Measurements from ENCODE around the gene SLC6A11. TPM values are rescaled to one million over a fixed set of nuclear protein-coding genes. Genes with fewer than 3 reads are reported as not detected.

Gene SLC6A11
- total RNA-seq (2014; rRNA removed; shearing (Covaris generic)), result not detected in 2 replicates

GRCh38 chr3:10816019-10816862, at the start of gene SLC6A11:
SLC6A11 (plus strand) TSS chr3:10816228; CDS start chr3:10816266, 38 bp downstream.
- DNase-seq (ENCODE audit: low read depth), result no peak

- no peak for DNase-seq (ENCODE audit: low read depth)
Observed at GRCh38 chr3:10768708-10769394, 47.2 kb upstream of the SLC6A11 start.

- no peak for DNase-seq (ENCODE audit: low read depth)
Observed at GRCh38 chr3:10770547-10770946, 45.5 kb upstream of the SLC6A11 start.

DNA sequence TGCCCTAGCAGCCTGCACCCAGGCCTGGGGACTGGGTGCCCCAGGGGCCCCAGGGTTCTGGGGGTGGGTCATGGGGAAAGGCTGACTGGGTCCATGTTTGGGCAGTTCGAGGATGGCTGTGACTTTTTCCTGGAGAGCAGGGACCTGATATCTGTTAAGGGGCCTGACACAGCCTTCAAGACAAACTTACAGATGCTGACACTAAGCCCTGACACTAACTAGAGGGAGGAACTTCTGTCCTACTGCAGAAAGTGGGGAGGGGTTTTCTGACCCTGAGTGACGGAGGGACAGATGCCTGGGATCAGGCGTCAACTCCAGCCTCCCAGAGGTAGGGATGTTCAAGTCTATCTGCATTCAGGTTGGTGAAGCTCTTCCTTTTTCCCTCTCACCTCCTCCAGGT, 45.0 kb upstream of the SLC6A11 start:
- no peak for DNase-seq (ENCODE audit: low read depth)

DNA sequence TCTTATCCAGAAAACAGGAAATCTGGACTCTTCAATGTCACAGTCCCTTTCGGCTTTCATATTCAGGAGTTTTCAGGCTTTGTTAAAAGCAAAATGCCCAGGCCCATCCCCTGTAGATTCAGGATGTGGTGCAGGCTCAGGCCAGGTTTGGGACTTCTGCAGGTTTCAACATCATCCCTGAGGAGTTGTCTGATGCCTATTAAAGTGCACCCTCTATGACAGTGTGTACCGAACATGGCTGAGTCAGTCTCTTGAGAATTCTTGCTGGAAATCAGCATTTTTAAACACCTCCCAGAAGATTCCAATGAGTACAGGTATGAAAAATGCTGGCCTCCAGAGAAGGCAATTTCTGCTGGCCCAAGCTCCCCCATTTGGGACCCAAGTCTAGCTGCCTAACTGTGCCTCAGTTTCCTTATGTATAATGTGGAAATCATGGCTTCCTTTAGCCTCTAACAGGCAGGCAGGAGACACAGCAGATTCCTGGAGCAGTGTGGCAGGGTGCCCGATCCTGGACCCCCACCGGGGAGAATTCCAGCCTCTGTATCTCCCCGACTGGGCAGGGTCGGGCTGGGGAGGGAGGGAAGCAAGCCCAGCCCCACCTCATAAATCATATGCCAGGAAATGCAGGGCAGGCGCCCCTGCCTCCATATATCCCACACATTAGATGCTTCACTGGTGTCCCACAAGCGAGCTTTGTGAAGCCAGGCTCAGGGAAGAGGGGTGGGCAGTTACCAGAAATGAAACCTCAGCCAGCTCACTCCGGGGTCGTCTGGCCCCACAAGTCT, 44.4 kb upstream of the SLC6A11 start:
- no peak for DNase-seq (ENCODE audit: low read depth)

- DNase-seq (ENCODE audit: low read depth), result no peak
Observed at GRCh38 chr3:10772271-10773161, 43.5 kb upstream of the SLC6A11 start.

GRCh38 chr3:10774129-10774670, 41.8 kb upstream of the SLC6A11 start:
- no peak for DNase-seq (ENCODE audit: low read depth)

DNA sequence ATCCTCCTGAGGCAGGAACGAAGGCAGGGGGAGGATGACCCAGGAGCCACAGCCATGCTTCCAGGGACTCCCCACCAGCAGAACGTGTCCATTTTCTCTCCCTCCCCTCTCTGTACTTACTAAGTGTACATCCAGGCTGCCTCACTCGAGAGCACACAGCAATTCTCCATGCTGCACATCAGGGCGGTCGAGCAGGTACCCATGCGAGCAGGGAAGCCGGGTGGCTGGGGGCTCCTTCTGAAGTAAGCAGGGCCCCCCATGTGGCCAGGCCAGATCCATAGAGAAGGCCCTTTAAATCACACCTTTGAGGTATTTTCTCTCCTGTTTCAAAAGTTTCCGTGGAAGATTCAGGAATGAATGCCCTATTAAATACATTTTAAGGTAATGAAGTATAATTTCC, 41.2 kb upstream of the SLC6A11 start:
- DNase-seq (ENCODE audit: low read depth), result no peak

- no peak for DNase-seq (ENCODE audit: low read depth)
Observed at GRCh38 chr3:10775259-10775658, 40.8 kb upstream of the SLC6A11 start.

GRCh38 chr3:10775828-10776227, 40.2 kb upstream of the SLC6A11 start:
- no peak for DNase-seq (ENCODE audit: low read depth)

DNA sequence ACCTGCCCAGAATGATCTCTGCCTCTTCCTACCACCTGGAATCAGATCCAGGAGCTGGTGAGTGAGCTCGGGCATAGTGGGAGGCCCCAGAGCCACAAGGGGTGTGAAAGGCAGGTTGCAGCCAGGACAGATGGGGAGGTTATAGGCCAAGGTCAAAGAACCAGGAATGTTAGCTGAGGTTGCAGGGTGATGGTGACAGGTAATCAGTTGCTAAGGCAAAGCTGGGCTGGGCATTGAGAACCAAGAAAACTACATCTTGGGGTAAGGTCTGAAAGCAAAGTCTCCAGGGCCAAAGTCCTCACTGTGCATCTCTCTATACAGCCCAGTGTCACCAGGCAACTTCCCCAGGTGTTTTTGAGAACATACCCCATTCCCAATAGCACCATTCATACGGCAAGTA, 38.4 kb upstream of the SLC6A11 start:
- no peak for DNase-seq (ENCODE audit: low read depth)

GRCh38 chr3:10778492-10779292, 37.3 kb upstream of the SLC6A11 start:
- DNase-seq (ENCODE audit: low read depth), result no peak

DNA sequence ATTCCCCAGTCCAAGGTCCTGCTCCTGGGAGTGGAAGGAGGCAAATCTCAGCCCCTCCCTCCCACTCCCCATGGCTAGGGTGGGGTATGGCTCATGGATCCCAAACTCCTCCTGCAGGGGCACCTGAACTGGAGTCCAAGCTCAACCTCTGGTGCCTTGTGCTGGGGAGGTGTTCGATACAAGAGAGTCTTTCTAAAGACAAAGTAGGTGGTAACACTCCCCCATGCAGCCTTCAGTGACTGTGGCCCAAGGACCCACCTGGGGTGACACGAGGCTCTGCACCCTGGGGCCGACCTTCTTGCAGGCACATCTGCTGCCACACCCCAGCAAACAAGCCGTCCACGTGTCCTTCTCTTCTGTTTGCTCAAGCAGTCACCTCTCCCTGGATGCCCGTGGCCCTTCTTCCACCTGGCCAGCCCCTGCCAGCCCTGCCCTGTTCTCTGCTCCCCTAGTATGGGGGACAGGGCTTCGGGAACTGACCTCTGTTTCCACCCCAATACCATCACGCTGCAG, 36.7 kb upstream of the SLC6A11 start:
- DNase-seq (ENCODE audit: low read depth), result no peak

DNA sequence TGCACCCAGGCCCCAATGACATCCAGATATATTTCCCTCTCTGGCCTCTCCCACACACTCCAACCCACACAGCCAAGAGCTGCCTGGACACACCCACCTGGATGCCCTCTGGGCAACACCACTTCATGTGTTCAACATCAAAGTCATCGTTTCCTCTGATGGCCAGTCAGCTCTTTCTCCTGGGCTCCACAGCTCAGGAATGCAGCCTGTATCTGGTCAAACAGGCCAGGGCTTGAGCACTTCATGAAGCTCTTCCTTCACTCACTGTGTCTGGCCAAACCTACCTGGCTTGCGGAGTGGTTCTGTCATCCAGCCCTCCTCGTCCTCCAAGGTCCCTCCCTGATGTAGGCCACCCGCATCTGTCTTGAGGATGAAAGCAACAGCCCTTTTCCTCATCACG, 35.8 kb upstream of the SLC6A11 start:
- no peak for DNase-seq (ENCODE audit: low read depth)

DNA sequence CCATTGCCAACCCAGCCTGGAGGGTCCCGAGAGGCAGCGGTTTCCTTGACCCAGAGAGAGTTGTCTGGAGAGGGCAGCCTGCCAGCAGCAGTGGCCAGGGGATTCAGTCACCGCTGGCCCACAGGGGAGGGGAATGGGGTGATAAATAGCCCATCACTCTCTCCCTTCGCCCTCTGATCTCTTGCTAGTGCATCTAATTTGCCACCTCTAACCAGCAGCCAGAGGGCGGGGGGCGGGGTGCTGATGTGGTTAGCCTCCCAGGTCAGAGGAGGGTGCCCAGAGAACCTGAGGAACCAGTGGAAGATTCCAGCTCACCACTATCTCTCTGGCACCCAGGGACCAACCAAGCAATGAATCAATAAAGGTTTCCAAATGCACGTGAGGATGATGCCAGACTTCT, 35.1 kb upstream of the SLC6A11 start:
- no peak for DNase-seq (ENCODE audit: low read depth)

DNA sequence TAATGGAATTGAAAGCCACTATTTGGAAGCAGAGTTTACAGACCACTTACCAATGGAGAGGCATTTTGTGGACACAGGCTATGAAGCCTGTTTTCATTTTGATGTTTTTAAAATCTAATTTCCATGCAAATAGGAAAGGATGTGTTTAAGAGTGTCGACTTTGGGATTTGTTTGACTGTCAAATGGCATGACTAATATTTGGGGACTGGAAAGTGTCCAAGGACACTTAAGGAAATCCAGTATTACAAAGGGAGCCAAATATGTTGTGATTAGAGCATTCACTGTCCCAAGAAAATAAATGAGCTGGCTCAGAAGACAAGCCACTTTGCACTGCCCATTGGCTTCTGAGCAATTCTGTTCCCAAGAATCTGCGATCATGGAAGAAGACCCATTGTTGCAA, 34.0 kb upstream of the SLC6A11 start:
- DNase-seq (ENCODE audit: low read depth), result no peak

DNA sequence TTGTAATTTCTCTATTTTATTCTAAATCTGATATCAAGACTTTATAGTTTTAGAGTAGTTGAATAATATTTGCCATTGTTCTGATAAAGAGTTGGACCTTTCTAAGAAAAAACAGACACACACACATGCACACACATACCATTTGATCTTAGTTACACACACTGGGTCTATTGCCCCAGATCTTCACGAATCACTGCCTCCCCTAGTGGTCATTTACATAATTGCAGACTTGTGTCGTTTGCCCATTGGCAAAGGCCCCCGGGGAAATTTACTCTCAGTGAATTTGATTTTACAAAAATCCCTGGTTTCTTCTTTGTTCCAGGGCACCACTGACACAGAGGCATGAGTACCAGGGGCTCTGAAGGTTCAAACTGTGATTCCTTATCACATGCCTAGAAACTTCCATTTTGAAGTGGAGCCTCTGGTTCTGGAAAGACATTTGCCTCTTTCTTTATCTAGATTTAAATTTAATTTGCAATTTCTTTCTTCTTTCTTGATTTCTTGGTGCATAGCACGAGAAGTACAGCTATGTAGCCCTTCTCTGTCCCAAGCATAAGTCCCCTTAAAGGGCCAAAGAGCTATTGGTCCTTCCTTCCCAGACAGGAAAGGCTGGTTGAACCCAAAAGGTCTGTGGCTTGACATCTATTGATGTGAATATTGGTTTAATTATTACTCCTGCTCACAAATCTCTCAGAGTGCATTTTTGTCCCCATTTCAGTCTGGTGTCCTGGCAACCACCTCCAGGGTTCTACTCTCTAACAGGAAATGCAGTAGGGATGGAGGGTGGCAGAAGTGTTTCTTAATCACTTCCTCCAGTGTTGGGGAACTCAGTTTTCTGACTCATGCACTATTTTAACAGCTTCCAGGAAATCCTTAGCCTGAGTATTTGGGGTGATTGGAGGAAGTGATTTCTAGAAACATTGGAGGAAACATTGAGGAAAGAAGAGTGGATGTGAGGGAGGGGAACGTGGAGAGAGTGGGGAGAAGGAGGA, 32.4 kb upstream of the SLC6A11 start:
- DNase-seq (ENCODE audit: low read depth), result peak; percentile 29

DNA sequence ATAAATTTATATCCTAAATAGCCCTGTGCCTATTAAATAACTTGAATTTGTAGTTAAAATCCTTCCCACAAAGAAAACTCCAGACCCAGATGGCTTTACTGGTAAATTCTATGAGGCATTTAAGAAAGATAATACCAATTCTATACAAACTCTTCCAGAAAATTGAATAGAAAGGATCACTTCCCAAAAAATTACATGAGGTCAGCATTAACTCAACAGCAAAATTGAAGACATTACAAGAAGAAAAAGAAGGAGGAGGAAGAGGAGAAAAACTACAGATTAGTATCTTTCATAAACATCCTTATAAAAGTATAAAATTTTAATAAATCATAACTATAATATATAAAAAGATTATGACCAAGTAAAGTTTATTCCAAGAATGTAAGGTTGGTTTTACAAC, 29.4 kb upstream of the SLC6A11 start:
- no peak for DNase-seq (ENCODE audit: low read depth)

DNA sequence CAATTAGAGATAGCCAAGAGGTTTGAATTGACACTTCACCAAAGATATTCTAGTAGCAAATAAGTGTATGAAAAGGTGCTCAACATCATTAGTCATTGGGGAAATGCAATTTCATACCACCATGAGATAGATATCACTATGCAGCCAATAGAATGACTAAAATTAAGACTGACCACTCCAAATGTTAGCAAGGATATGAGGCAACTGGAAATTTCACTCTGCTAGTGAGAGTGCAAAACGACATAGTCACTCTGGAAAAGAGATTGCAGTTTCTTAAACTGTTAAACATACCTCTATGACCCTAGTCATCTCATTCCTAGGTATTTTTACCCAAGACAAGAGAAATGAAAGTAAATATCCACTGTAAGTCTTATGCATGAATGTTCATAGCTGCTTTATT, 27.6 kb upstream of the SLC6A11 start:
- DNase-seq (ENCODE audit: low read depth), result no peak
